Vagina (tissue), 2 donors: ENCODE measurements around the gene CNGB1.

ENCODE experiments used
- CTCF ChIP-seq, 3 experiments: fragments of 450-650 bp in 2 of 3; fragments of 200-600 bp in 1 of 3; sonication (generic) in 1 of 3; IDR thresholded peaks; one replicate each; pipeline ENCODE4 v1.5.1; 2017 to 2019; ENCODE audit warnings: antibody characterized with exemption in 3 of 3, mild to moderate bottlenecking in 2 of 3, moderate library complexity in 2 of 3
- POLR2A ChIP-seq, 2 donors: fragments of 450-650 bp; IDR thresholded peaks; one replicate each; pipeline ENCODE4 v1.6.1; 2017; ENCODE audit warnings: antibody characterized with exemption in 2 of 2, mild to moderate bottlenecking in 2 of 2, moderate library complexity in 2 of 2

GRCh38 chr16:57926041-57926440 is 44.9 kb downstream of the CNGB1 start:
- TF ChIP-seq POLR2A (IDR thresholded peaks at IDR 0.05) (no peak), CTCF (IDR thresholded peaks at IDR 0.05) (no peak)
